Liver (tissue), 9 donors: ENCODE measurements around the gene CREBBP. TPM values are rescaled to one million over a fixed set of nuclear protein-coding genes. Genes with fewer than 3 reads are reported as not detected.

Source experiments
- DNase-seq: peaks from one replicate; pipeline ENCODE4 v3.0.0-alpha.2; 2017; ENCODE audit warnings: low spot score
- H3K27ac ChIP-seq, 2 donors: one replicate each; pipeline ENCODE4 v1.7.0; 2013; ENCODE audit warnings: inconsistent platforms in 2 of 2, low read length in 2 of 2, control low read depth in 1 of 2, low read depth in 1 of 2, mild to moderate bottlenecking in 1 of 2
- H3K27me3 ChIP-seq, 4 donors: one replicate each; pipeline versions ENCODE4 v1.6.1 to v1.7.0; 2013; ENCODE audit warnings: low read length in 3 of 4, inconsistent platforms in 1 of 4, mild to moderate bottlenecking in 1 of 4, moderate library complexity in 1 of 4; ENCODE audit not compliant: control insufficient read depth in 4 of 4, insufficient read depth in 4 of 4
- H3K36me3 ChIP-seq, 4 donors: one replicate each; pipeline versions ENCODE4 v1.6.1 to v1.7.0; 2013; ENCODE audit warnings: low read length in 3 of 4, mild to moderate bottlenecking in 3 of 4, low read depth in 1 of 4, moderate library complexity in 1 of 4; ENCODE audit not compliant: control insufficient read depth in 4 of 4, insufficient read depth in 3 of 4
- H3K4me1 ChIP-seq, 4 donors: one replicate each; pipeline versions ENCODE4 v1.6.1 to v1.7.0; 2013; ENCODE audit warnings: low read length in 3 of 4, mild to moderate bottlenecking in 3 of 4, moderate library complexity in 1 of 4; ENCODE audit not compliant: control insufficient read depth in 4 of 4, insufficient read depth in 4 of 4
- H3K4me3 ChIP-seq, 3 donors: one replicate each; pipeline versions ENCODE4 v1.6.1 to v1.7.0; 2013; ENCODE audit warnings: low read length in 3 of 3, control low read depth in 1 of 3, low read depth in 1 of 3, mild to moderate bottlenecking in 1 of 3
- H3K9ac ChIP-seq, 2 donors: one replicate each; pipeline ENCODE4 v1.7.0; 2013; ENCODE audit warnings: low read length in 2 of 2, mild to moderate bottlenecking in 2 of 2, moderate library complexity in 2 of 2, control low read depth in 1 of 2, low read depth in 1 of 2
- H3K9me3 ChIP-seq, 4 donors: one replicate each; pipeline versions ENCODE4 v1.6.1 to v1.7.0; 2013; ENCODE audit warnings: low read length in 3 of 4; ENCODE audit not compliant: control insufficient read depth in 4 of 4
- HNF4G ChIP-seq: IDR thresholded peaks from 2 replicates; pipeline ENCODE4 v1.6.1; 2016; ENCODE audit warnings: antibody characterized with exemption
- NR2F2 ChIP-seq: IDR thresholded peaks from 2 replicates; pipeline ENCODE4 v1.6.1; 2016; ENCODE audit warnings: antibody characterized with exemption
- TAF1 ChIP-seq: conservative IDR thresholded peaks from 2 replicates; pipeline ENCODE4 v1.6.1; 2016; ENCODE audit warnings: antibody characterized with exemption, mild to moderate bottlenecking
- YY1 ChIP-seq: IDR thresholded peaks from 2 replicates; pipeline ENCODE4 v1.6.1; 2016; ENCODE audit warnings: antibody characterized with exemption, mild to moderate bottlenecking
- WGBS: extraction: QIAGEN DNeasy Blood & Tissue Kit; methylation state at CpG from one replicate; pipeline ENCODE4 v1.1.7; 2013; 5-methylcytosine and 5-hydroxymethylcytosine counted together
- polyA plus RNA-seq, 2 donors: library from polyadenylated mRNA; stranded (reverse) in 1 of 2; unstranded in 1 of 2; fragments of 200-250 nt in 1 of 2; fragments of >200 nt in 1 of 2; fragmentation: Nextera tagmentation in 1 of 2; extraction: Ambion mirVana in 1 of 2; gene quantifications; one replicate each; pipeline versions ENCODE4 v1.2.1 to v1.2.3, GENCODE V29; 2013 to 2015
- total RNA-seq, 2 donors: library from RNA; depleted of rRNA; stranded (reverse); fragments of >200 nt; gene quantifications; one replicate each; pipeline ENCODE4 v1.2.3, GENCODE V29; 2014
- TF ChIP-seq, protein P1 (sequence below): IDR thresholded peaks from 2 replicates; pipeline ENCODE4 v1.6.1; 2016; ENCODE audit warnings: antibody characterized with exemption
- TF ChIP-seq, protein P2 (sequence below): fragments of 150-350 bp; IDR thresholded peaks from 2 replicates; pipeline ENCODE4 v1.5.1; 2017; ENCODE audit warnings: improper control_type of control experiment, low read depth, low read length; ENCODE audit not compliant: missing input control
- TF ChIP-seq, protein P3 (sequence below): IDR thresholded peaks from 2 replicates; pipeline ENCODE4 v1.6.1; 2016; ENCODE audit warnings: antibody characterized with exemption, mild to moderate bottlenecking
- donor health status: healthy.
- donor health status: healthy.
- donor health status: healthy.
- donor health status: healthy.
- donor health status: healthy.

The CREBBP gene
- total and polyA plus RNA-seq, 4 donors, result 7.0 to 25.8 (median 19.5) TPM

DNA sequence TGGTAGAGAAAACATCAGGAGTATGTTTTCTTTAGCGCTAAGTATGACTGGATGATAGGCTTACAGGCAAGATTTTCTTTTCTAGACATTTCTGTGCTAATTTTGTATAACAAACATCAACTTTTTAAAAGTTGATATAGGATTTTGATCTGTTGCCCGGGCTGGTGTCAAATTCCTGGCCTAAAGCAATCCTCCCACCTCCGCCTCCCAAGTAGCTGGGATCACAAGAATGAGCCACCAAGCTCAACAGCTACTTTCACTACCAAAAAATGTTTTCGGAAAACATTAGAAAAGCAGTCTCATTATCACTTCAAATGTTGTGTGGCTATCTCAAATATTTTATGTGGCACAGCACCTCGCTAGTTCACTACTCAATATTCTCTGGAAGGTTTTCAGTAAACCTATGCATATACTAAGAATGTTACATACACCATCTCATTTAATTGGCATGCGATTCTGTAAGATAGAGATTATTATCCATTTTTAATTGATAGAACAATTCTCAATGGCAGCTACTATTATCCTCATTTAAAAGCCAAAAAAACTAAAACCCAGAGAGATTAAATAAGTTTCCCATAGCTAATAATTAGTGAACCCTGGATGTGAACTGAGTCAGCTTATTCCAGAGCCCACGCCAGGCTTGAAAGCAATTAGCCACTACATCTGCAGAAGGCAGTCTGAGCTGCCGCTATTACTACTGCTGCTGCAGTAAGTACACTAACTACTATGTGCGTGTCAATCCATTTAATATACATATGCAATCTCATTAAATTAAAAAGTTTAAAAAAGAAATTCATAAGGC, 41.7 kb downstream of the CREBBP start (continued):
- TF ChIP-seq, protein P1, sequence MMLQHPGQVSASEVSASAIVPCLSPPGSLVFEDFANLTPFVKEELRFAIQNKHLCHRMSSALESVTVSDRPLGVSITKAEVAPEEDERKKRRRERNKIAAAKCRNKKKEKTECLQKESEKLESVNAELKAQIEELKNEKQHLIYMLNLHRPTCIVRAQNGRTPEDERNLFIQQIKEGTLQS, result no peak
- TF ChIP-seq TAF1, result no peak

DNA sequence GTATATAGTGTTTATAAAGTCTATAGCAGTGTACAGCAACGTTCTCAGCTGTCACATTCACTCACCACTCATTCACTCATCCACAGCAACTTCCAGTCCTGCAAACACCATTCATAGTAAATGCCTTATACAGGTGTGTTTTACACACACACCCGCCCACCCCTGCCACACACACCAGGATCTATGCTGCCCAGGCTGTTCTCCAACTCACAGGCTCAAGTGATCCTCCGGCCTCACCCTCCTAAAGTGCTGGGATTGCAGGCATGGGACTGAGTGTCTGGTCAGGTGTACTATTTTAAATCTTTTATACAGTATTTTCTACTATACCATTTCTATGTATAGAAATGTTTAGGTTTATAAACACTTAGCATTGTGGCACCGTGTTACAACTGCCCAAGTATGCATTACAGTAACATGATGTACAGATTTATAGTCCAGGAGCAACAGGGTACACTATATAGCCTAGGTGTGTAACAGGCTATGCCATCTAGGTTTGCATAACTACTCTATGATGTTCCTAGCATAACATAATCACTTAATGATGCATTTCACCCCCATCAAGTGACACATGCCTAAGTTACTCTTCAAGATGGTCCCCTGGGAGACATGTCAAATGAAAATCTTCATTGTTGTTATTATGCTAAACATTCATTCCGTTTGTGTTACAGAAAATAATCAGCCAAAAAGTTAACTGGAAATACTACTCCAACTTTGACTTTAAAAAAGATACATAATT, 42.5 kb downstream of the CREBBP start:
- Histone ChIP-seq H3K4me1 (peaks cover 1 to 18% (median 10%) of the 10 kb centered on the region in 4 donors), H3K27me3 (no peaks in the 10 kb centered on the region), H3K9ac (no peak overlapping the region), H3K4me3 (no peak overlapping the region), H3K36me3 (no peaks in the 10 kb centered on the region), H3K9me3 (no peaks in the 10 kb centered on the region), H3K27ac (no peak overlapping the region)
- TF ChIP-seq TAF1, result no peak
- TF ChIP-seq YY1, result no peak
- TF ChIP-seq, protein P2, sequence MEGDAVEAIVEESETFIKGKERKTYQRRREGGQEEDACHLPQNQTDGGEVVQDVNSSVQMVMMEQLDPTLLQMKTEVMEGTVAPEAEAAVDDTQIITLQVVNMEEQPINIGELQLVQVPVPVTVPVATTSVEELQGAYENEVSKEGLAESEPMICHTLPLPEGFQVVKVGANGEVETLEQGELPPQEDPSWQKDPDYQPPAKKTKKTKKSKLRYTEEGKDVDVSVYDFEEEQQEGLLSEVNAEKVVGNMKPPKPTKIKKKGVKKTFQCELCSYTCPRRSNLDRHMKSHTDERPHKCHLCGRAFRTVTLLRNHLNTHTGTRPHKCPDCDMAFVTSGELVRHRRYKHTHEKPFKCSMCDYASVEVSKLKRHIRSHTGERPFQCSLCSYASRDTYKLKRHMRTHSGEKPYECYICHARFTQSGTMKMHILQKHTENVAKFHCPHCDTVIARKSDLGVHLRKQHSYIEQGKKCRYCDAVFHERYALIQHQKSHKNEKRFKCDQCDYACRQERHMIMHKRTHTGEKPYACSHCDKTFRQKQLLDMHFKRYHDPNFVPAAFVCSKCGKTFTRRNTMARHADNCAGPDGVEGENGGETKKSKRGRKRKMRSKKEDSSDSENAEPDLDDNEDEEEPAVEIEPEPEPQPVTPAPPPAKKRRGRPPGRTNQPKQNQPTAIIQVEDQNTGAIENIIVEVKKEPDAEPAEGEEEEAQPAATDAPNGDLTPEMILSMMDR, result no peak
- no peak for TF ChIP-seq HNF4G
- 87% methylated on average over 5 of the region's 5 CpGs for WGBS
- DNase-seq, result no peak

DNA sequence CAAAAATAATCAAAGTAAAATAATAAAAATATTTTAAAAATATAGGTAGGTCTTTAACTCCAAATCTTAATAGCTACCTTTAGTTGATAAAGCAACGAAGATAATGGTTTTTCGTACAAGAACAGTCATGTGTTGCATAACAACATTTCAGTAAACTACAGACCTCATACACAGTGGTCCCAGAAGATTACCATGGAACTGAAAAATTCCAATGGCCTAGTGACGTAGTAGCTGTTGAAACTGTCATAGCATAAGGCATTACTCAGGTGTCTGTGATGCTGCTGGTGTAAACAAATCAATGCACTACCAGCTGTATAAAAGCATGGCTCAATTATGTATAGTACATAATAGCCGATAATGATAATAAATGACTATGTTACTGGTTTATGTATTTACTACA, 43.9 kb downstream of the CREBBP start:
- 87% methylated on average over 4 of the region's 4 CpGs for WGBS
- Histone ChIP-seq H3K9me3 (no peaks in the 10 kb centered on the region), H3K27me3 (no peaks in the 10 kb centered on the region), H3K9ac (no peak overlapping the region), H3K27ac (no peak overlapping the region), H3K36me3 (peaks cover 0 to 2% (median under 1%) of the 10 kb centered on the region in 4 donors), H3K4me1 (peaks cover 1 to 11% (median 7%) of the 10 kb centered on the region in 4 donors), H3K4me3 (no peak overlapping the region)
- no peak for DNase-seq
- TF ChIP-seq TAF1 (no peak), YY1 (no peak), NR2F2 (no peak)
- TF ChIP-seq, protein P3, sequence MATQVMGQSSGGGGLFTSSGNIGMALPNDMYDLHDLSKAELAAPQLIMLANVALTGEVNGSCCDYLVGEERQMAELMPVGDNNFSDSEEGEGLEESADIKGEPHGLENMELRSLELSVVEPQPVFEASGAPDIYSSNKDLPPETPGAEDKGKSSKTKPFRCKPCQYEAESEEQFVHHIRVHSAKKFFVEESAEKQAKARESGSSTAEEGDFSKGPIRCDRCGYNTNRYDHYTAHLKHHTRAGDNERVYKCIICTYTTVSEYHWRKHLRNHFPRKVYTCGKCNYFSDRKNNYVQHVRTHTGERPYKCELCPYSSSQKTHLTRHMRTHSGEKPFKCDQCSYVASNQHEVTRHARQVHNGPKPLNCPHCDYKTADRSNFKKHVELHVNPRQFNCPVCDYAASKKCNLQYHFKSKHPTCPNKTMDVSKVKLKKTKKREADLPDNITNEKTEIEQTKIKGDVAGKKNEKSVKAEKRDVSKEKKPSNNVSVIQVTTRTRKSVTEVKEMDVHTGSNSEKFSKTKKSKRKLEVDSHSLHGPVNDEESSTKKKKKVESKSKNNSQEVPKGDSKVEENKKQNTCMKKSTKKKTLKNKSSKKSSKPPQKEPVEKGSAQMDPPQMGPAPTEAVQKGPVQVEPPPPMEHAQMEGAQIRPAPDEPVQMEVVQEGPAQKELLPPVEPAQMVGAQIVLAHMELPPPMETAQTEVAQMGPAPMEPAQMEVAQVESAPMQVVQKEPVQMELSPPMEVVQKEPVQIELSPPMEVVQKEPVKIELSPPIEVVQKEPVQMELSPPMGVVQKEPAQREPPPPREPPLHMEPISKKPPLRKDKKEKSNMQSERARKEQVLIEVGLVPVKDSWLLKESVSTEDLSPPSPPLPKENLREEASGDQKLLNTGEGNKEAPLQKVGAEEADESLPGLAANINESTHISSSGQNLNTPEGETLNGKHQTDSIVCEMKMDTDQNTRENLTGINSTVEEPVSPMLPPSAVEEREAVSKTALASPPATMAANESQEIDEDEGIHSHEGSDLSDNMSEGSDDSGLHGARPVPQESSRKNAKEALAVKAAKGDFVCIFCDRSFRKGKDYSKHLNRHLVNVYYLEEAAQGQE, result no peak
